Mammary epithelial cell (primary cell): ENCODE results near the gene APOO.

ENCODE experiments used
- EZH2 ChIP-seq: IDR thresholded peaks from 2 replicates; pipeline ENCODE4 v1.6.1; 2012; ENCODE audit warnings: low read length, inconsistent platforms, borderline replicate concordance
- TF ChIP-seq, protein P1 (sequence below), 2 donors: IDR thresholded peaks in 1 of 2; conservative IDR thresholded peaks in 1 of 2; 2 replicates each; pipeline ENCODE4 v1.5.1; 2011 to 2012; ENCODE audit warnings: inconsistent platforms in 2 of 2, low read length in 2 of 2, mild to moderate bottlenecking in 2 of 2, control low read depth in 1 of 2, low read depth in 1 of 2; ENCODE audit not compliant: insufficient read depth in 1 of 2; ENCODE audit errors: extremely low read depth in 1 of 2

DNA sequence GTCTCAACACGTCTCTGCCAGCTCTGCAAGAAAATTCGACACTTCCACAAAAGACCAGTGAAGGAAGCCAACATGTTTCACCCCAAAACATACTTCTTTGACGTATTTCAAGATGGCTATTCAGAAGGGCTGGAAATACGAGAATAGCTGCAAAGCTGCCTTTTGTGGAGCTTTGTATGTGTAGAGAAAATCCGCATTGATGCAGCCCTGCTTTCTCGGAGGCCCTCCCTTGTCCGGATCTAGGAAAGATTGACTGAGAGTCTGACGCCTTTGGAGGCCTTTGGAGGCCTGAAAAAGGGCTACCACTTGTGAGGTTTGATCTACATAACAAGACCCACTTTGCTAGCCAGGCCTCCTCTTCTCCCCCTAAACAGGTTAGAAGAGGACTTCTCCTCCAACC is 112.5 kb downstream of the APOO start:
- TF ChIP-seq, protein P1, sequence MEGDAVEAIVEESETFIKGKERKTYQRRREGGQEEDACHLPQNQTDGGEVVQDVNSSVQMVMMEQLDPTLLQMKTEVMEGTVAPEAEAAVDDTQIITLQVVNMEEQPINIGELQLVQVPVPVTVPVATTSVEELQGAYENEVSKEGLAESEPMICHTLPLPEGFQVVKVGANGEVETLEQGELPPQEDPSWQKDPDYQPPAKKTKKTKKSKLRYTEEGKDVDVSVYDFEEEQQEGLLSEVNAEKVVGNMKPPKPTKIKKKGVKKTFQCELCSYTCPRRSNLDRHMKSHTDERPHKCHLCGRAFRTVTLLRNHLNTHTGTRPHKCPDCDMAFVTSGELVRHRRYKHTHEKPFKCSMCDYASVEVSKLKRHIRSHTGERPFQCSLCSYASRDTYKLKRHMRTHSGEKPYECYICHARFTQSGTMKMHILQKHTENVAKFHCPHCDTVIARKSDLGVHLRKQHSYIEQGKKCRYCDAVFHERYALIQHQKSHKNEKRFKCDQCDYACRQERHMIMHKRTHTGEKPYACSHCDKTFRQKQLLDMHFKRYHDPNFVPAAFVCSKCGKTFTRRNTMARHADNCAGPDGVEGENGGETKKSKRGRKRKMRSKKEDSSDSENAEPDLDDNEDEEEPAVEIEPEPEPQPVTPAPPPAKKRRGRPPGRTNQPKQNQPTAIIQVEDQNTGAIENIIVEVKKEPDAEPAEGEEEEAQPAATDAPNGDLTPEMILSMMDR (conservative IDR thresholded peaks at IDR 0.05 in 1 of 2, IDR thresholded peaks at IDR 0.05 in 1 of 2; ENCODE audit: extremely low read depth in 1 of 2, insufficient read depth in 1 of 2, low read depth in 1 of 2, low read length in 2 of 2): no peak
- no peak for TF ChIP-seq EZH2
